GM18907 (cell line): ENCODE data around the gene DMPK.

Source experiments
- ATAC-seq: cut with Tn5 transposase; IDR thresholded peaks from one replicate; pipeline ENCODE4 v1.9.1; 2021; ENCODE audit warnings: mild to moderate bottlenecking, moderate library complexity; ENCODE audit not compliant: unreplicated experiment

Gene DMPK

GRCh38 chr19:45770192-45771101 is 11.8 kb downstream of the DMPK start:
- ATAC-seq, result peak; percentile 55

GRCh38 chr19:45769821-45770191 is 12.5 kb downstream of the DMPK start:
- ATAC-seq, result peak; percentile 12

GRCh38 chr19:45768984-45769782 is 13.1 kb downstream of the DMPK start, which contains the start of gene SIX5:
SIX5 (minus strand) TSS chr19:45769252; CDS start chr19:45768844, 408 bp downstream.
- ATAC-seq, result peak; percentile 43

GRCh38 chr19:45768655-45768983 is 13.7 kb downstream of the DMPK start:
- ATAC-seq, result no peak

- ATAC-seq, result no peak
These were observed 14.2 kb downstream of the DMPK start for GRCh38 chr19:45767881-45768654.

DNA sequence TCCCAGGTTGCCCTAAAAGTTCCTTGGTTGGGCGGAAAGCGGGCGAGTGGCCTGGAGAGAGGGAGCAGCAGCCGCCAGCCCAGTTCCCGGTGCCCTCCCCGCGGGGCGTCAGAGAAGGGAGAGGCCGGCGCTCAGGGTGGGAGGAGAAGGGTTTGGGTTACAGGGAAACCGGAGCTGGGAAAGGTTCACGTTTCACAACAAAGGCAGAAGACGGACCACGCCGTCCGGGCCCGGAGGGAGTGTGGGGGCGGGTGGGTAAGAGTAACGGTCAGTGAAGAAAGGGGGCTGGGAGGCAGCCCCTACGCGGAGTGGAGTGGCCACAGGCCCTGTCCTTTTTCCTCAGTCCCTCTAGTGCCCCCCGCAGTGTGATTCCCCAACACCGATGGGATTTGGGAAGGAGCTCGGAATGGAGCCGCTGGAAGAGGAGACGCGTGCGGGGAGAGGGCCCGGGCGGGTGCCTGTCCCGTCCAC is 14.8 kb downstream of the DMPK start:
- ATAC-seq, result no peak

- no peak for ATAC-seq
These were observed 15.4 kb downstream of the DMPK start for GRCh38 chr19:45766869-45767346.

GRCh38 chr19:45766296-45766868 is 15.9 kb downstream of the DMPK start:
- no peak for ATAC-seq

GRCh38 chr19:45765702-45766295 is 16.5 kb downstream of the DMPK start:
- ATAC-seq, result no peak

DNA sequence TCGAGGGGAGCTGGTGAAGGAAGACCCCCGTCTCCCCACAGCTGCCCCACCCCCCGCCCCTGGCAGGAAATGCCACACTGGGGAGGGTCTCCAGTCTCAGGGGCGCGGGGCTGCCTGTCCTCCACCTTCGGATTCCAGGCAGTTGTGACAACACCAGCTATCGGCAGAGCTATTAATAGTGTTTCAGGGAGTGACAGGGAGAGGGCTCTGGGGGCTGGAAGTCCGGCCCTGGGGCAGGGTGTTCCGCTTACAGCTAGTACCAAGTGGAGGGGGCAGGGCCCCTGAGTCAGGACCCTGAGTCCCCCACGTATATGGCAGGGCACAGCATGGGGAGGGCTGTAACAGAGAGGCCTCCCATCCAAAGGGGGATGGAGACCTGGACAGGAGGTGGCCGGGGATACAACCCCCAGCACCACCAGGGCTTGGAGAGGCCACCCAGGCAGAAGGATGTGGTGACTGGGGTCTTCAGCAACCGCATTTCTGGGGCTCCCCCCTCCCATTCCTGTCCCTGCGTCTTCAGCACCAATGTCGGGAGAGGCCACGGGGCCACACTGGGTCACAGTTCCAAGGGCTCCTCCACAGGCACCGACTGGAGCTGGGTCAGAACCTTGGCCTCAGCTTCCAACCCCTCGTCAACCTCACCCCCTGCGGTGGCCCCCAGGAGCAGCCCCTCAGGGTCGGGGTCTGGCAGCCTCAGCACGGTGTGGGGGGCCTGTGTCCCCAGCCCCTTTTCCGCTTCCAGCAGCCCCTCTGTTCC is 17.2 kb downstream of the DMPK start:
- no peak for ATAC-seq

DNA sequence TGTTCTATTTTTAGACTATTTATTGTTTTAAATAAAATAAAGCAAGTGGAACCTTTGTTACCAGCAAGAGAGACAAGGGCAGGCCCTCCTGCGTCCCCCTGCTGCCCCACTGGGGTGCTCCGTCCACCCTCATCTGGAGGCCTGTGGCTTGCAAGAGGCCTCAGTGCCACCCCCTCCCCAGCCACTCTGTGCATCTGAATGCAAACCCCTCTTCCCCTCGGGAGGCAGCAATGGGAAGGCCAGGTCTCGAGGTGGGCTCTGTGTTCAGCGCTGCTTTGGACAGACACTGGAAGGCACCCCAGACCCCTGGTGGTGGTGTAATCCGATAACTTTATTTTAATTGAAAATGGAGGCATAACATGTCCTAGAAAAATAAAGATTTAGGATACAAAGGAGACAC is 17.8 kb downstream of the DMPK start:
- ATAC-seq, result no peak

DNA sequence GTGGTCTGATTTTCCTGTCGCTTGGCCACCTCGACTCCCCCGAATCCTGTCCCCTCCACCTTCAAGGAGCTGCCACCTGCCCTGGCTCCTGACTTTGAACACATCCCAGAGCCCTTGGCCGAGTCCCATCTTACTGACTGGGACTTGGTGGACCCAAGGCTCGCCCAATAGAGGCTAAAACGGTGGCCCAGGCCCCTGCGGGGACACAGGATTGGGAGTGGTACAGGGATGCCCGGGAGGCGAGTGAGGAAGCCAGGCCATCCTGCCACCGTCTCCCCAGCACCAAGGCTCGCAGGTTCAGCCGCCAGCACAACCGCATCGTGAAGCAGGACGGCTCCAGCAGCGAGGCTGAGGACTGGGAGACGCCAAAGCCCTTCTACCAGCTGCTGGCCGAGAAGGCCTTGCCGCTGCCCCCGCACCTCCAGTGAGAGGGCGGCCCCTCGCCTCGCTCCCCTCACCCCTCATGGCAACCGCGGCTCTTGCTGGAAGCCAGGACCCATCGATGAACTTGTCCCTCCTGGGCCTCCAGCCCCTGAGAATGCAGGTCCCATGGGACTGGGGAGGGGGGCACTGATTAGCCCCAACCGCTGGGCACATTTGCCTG is 18.5 kb downstream of the DMPK start:
- no peak for ATAC-seq

- ATAC-seq, result no peak
These were observed 19.2 kb downstream of the DMPK start for GRCh38 chr19:45762870-45763631.

GRCh38 chr19:45761714-45762113 is 20.6 kb downstream of the DMPK start:
- ATAC-seq, result no peak

- no peak for ATAC-seq
These were observed 23.4 kb downstream of the DMPK start for GRCh38 chr19:45758921-45759320.

- no peak for ATAC-seq
These were observed 24.6 kb downstream of the DMPK start for GRCh38 chr19:45757695-45758094.

- no peak for ATAC-seq
These were observed 28.0 kb downstream of the DMPK start for GRCh38 chr19:45754323-45754722.

- ATAC-seq, result no peak
These were observed 28.7 kb downstream of the DMPK start for GRCh38 chr19:45753548-45753947.
